ENCODE results near the gene CARS1.

GRCh38 chr11:2989006-2989405, 68.2 kb downstream of the CARS1 start:
- TF ChIP-seq MAX (IDR thresholded peaks at IDR 0.05; ENCODE audit: low read depth) = no peak
- no peak for TF ChIP-seq RFX5 (IDR thresholded peaks at IDR 0.05; ENCODE audit: low read length)
- TF ChIP-seq CTCF (IDR thresholded peaks at IDR 0.05) = no peak
- no peak for TF ChIP-seq SMC3 (IDR thresholded peaks at IDR 0.05; ENCODE audit: low read depth, low read length)
- TF ChIP-seq RAD21 (IDR thresholded peaks at IDR 0.05; ENCODE audit: low read length) = no peak
- no peak for TF ChIP-seq POLR2AphosphoS5 (IDR thresholded peaks at IDR 0.05; ENCODE audit: low read depth, low read length)
- TF ChIP-seq YY1 (IDR thresholded peaks at IDR 0.05; ENCODE audit: low read depth) = no peak
- TF ChIP-seq PBX3 (IDR thresholded peaks at IDR 0.05) = no peak
- no peak for TF ChIP-seq USF2 (IDR thresholded peaks at IDR 0.05; ENCODE audit: borderline replicate concordance, low read depth, low read length)
- no peak for TF ChIP-seq SIN3A (IDR thresholded peaks at IDR 0.05; ENCODE audit: borderline replicate concordance, low read depth, low read length)
- no peak for TF ChIP-seq TEAD4 (IDR thresholded peaks at IDR 0.05; ENCODE audit: borderline replicate concordance, insufficient read depth)
